Mucosa of rectum (tissue), 2 donors: ENCODE results near the gene ST6GALNAC4.

ENCODE experiments used
- H3K27ac ChIP-seq, 2 donors: one replicate each; pipeline ENCODE4 v1.7.0; 2013; ENCODE audit warnings: inconsistent platforms in 2 of 2, low read depth in 2 of 2, low read length in 2 of 2
- H3K27me3 ChIP-seq, 2 donors: one replicate each; pipeline ENCODE4 v1.7.0; 2013; ENCODE audit warnings: low read length in 2 of 2; ENCODE audit not compliant: control insufficient read depth in 2 of 2, insufficient read depth in 2 of 2
- H3K36me3 ChIP-seq, 2 donors: one replicate each; pipeline ENCODE4 v1.7.0; 2013; ENCODE audit warnings: low read length in 2 of 2; ENCODE audit not compliant: control insufficient read depth in 2 of 2, insufficient read depth in 2 of 2
- H3K4me1 ChIP-seq, 2 donors: one replicate each; pipeline ENCODE4 v1.7.0; 2013; ENCODE audit warnings: low read length in 2 of 2, mild to moderate bottlenecking in 1 of 2; ENCODE audit not compliant: control insufficient read depth in 2 of 2, insufficient read depth in 2 of 2
- H3K4me3 ChIP-seq, 2 donors: one replicate each; pipeline ENCODE4 v1.7.0; 2013; ENCODE audit warnings: low read length in 2 of 2
- H3K9ac ChIP-seq, 2 donors: one replicate each; pipeline ENCODE4 v1.7.0; 2013; ENCODE audit warnings: low read length in 2 of 2, low read depth in 1 of 2, mild to moderate bottlenecking in 1 of 2
- H3K9me3 ChIP-seq, 2 donors: one replicate each; pipeline ENCODE4 v1.7.0; 2013; ENCODE audit warnings: low read length in 2 of 2; ENCODE audit not compliant: control insufficient read depth in 2 of 2
- donor health status: healthy.
- donor health status: Normal muscosa, but diverticular disease.

The ST6GALNAC4 gene

GRCh38 chr9:127946728-127947127 lies 29.9 kb upstream of the ST6GALNAC4 start:
- no peaks in the 10 kb centered on the region for H3K9me3 ChIP-seq
- H3K27ac ChIP-seq: no peak overlapping the region
- H3K9ac ChIP-seq: no peak overlapping the region
- peaks cover 4 to 12% of the 10 kb centered on the region in 2 donors for H3K4me1 ChIP-seq
- H3K36me3 ChIP-seq: peaks cover 44 to 58% of the 10 kb centered on the region in 2 donors
- no peaks in the 10 kb centered on the region for H3K27me3 ChIP-seq
- no peak overlapping the region for H3K4me3 ChIP-seq

- H3K9ac ChIP-seq: no peak overlapping the region
- no peak overlapping the region for H3K27ac ChIP-seq
- peaks cover 48 to 61% of the 10 kb centered on the region in 2 donors for H3K36me3 ChIP-seq
- no peak overlapping the region for H3K4me3 ChIP-seq
- peaks cover 4 to 11% of the 10 kb centered on the region in 2 donors for H3K4me1 ChIP-seq
- no peaks in the 10 kb centered on the region for H3K9me3 ChIP-seq
- H3K27me3 ChIP-seq: no peaks in the 10 kb centered on the region
Observed at GRCh38 chr9:127945942-127946341, 29.1 kb upstream of the ST6GALNAC4 start.

GRCh38 chr9:127945338-127945737 lies 28.5 kb upstream of the ST6GALNAC4 start:
- Histone ChIP-seq H3K36me3 (peaks cover 49 to 62% of the 10 kb centered on the region in 2 donors), H3K9me3 (no peaks in the 10 kb centered on the region), H3K9ac (no peak overlapping the region), H3K27me3 (no peaks in the 10 kb centered on the region), H3K4me1 (peaks cover 4% of the 10 kb centered on the region in 2 donors), H3K4me3 (no peak overlapping the region), H3K27ac (no peak overlapping the region)

- Histone ChIP-seq H3K9ac (no peak overlapping the region), H3K27ac (no peak overlapping the region), H3K4me1 (peaks cover 4% of the 10 kb centered on the region in 2 donors)
Observed at GRCh38 chr9:127944586-127945218, 27.9 kb upstream of the ST6GALNAC4 start.

GRCh38 chr9:127943731-127944144 lies 26.9 kb upstream of the ST6GALNAC4 start:
- Histone ChIP-seq H3K4me1 (peaks cover 4% of the 10 kb centered on the region in 2 donors), H3K9me3 (no peaks in the 10 kb centered on the region), H3K36me3 (peaks cover 49 to 59% of the 10 kb centered on the region in 2 donors), H3K27me3 (no peaks in the 10 kb centered on the region), H3K27ac (no peak overlapping the region), H3K9ac (no peak overlapping the region), H3K4me3 (no peak overlapping the region)

More at GRCh38 chr9:127944586-127945218, 27.9 kb upstream of the ST6GALNAC4 start:
- H3K36me3 ChIP-seq: peaks cover 49 to 61% of the 10 kb centered on the region in 2 donors
- H3K4me3 ChIP-seq: no peak overlapping the region
- no peaks in the 10 kb centered on the region for H3K27me3 ChIP-seq
- H3K9me3 ChIP-seq: no peaks in the 10 kb centered on the region

GRCh38 chr9:127943011-127943662 lies 26.3 kb upstream of the ST6GALNAC4 start:
- Histone ChIP-seq H3K9ac (no peak overlapping the region), H3K27me3 (no peaks in the 10 kb centered on the region), H3K27ac (no peak overlapping the region), H3K4me1 (peaks cover 6 to 8% of the 10 kb centered on the region in 2 donors), H3K9me3 (no peaks in the 10 kb centered on the region), H3K4me3 (no peak overlapping the region), H3K36me3 (peaks cover 45 to 53% of the 10 kb centered on the region in 2 donors)

GRCh38 chr9:127942216-127943010 lies 25.6 kb upstream of the ST6GALNAC4 start:
- no peaks in the 10 kb centered on the region for H3K27me3 ChIP-seq
- no peak overlapping the region for H3K27ac ChIP-seq
- H3K4me1 ChIP-seq: peaks cover 11 to 12% of the 10 kb centered on the region in 2 donors
- no peak overlapping the region for H3K9ac ChIP-seq
- no peaks in the 10 kb centered on the region for H3K9me3 ChIP-seq
- H3K4me3 ChIP-seq: no peak overlapping the region
- peaks cover 39 to 46% of the 10 kb centered on the region in 2 donors for H3K36me3 ChIP-seq

GRCh38 chr9:127941961-127942215 lies 25.0 kb upstream of the ST6GALNAC4 start:
- H3K4me3 ChIP-seq: no peak overlapping the region
- no peaks in the 10 kb centered on the region for H3K27me3 ChIP-seq
- no peaks in the 10 kb centered on the region for H3K9me3 ChIP-seq
- peaks cover 16 to 17% of the 10 kb centered on the region in 2 donors for H3K4me1 ChIP-seq
- no peak overlapping the region for H3K27ac ChIP-seq
- H3K36me3 ChIP-seq: peaks cover 39 to 46% of the 10 kb centered on the region in 2 donors
- H3K9ac ChIP-seq: no peak overlapping the region

GRCh38 chr9:127941062-127941960 lies 24.5 kb upstream of the ST6GALNAC4 start:
- H3K9me3 ChIP-seq: no peaks in the 10 kb centered on the region
- H3K9ac ChIP-seq: no peak overlapping the region
- no peak overlapping the region for H3K27ac ChIP-seq
- H3K4me1 ChIP-seq: peaks cover 22% of the 10 kb centered on the region in 2 donors
- no peak overlapping the region for H3K4me3 ChIP-seq
- H3K27me3 ChIP-seq: no peaks in the 10 kb centered on the region
- H3K36me3 ChIP-seq: peaks cover 39 to 45% of the 10 kb centered on the region in 2 donors
